Activated naive CD8-positive, alpha-beta T cell (primary cell): ENCODE results near the gene NODAL.
A peak's percentile ranks its signal among the peaks of the same experiment; 100 is the strongest.

ENCODE experiments used
- H3K27ac Mint-ChIP-seq: one replicate; pipeline ENCODE4 v1.8.0; 2021; ENCODE audit warnings: mixed read lengths
- H3K27me3 Mint-ChIP-seq: one replicate; pipeline ENCODE4 v1.8.0; 2021; ENCODE audit warnings: mixed read lengths
- H3K36me3 Mint-ChIP-seq: one replicate; pipeline ENCODE4 v1.8.0; 2021; ENCODE audit warnings: mixed read lengths
- H3K4me1 Mint-ChIP-seq: one replicate; pipeline ENCODE4 v1.8.0; 2021; ENCODE audit warnings: low read depth, mixed read lengths
- H3K4me3 Mint-ChIP-seq: one replicate; pipeline ENCODE4 v1.8.0; 2021; ENCODE audit warnings: mild to moderate bottlenecking, mixed read lengths
- H3K9me3 Mint-ChIP-seq: one replicate; pipeline ENCODE4 v1.8.0; 2021; ENCODE audit warnings: low read depth, mixed read lengths

NODAL gene

GRCh38 chr10:70430493-70431445, 10.7 kb downstream of the NODAL start:
- Mint-ChIP-seq H3K36me3 (peaks cover 2% of the 10 kb centered on the region), H3K27ac (no peak overlapping the region), H3K4me3 (no peak overlapping the region), H3K4me1 (peaks cover 22% of the 10 kb centered on the region), H3K27me3 (no peaks in the 10 kb centered on the region), H3K9me3 (no peaks in the 10 kb centered on the region)

GRCh38 chr10:70426823-70427222, 14.7 kb downstream of the NODAL start:
- Mint-ChIP-seq H3K9me3 (no peaks in the 10 kb centered on the region), H3K4me1 (peaks cover 2% of the 10 kb centered on the region), H3K27ac (no peak overlapping the region), H3K4me3 (no peak overlapping the region), H3K36me3 (peaks cover 9% of the 10 kb centered on the region), H3K27me3 (no peaks in the 10 kb centered on the region)

DNA sequence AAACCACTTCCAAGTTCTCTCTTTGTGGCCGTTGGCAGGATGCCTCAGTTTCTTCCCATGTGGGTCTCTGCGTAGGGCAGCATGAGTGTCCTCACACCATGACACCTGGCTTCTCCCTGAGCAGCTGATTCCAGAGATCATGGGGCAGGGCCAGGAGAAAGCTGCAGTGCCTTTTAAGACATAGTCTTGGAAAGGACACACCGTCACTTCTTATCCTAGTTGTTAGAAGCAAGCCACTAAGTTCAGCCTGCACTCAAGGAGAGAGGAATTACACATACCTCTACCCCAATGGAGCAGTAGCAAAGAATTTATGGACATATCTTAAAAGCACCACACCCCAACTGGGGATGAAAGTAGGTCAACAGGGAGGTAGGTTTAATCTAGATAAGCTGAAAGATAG, 16.4 kb downstream of the NODAL start:
- Mint-ChIP-seq H3K4me3 (no peak overlapping the region), H3K27ac (no peak overlapping the region), H3K27me3 (no peaks in the 10 kb centered on the region), H3K36me3 (peaks cover 9% of the 10 kb centered on the region), H3K4me1 (no peaks in the 10 kb centered on the region), H3K9me3 (no peaks in the 10 kb centered on the region)

- Mint-ChIP-seq H3K4me1 (no peaks in the 10 kb centered on the region), H3K36me3 (peaks cover 9% of the 10 kb centered on the region), H3K27ac (no peak overlapping the region), H3K4me3 (no peak overlapping the region), H3K27me3 (no peaks in the 10 kb centered on the region), H3K9me3 (no peaks in the 10 kb centered on the region)
Observed at GRCh38 chr10:70424320-70424719, 17.2 kb downstream of the NODAL start.

DNA sequence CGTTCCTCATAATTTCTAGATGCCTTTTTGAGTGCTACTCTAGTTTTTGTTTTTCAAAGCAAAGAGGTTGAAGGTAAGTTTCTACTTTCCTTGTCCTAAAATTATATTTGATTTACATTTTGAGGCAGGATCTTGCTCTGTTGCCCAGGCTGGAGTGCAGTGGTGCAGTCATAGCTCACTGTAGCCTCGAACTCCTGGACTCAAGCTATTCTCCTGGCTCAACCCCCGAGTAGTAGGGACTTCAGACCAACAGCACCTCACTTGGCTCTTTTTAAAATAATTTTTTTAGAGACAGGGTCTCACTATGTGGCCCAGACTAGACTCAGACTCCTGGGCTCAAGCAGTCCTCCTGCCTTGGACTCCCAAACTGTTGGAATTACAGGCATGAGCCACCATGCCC, 22.8 kb downstream of the NODAL start:
- Mint-ChIP-seq H3K27me3 (no peaks in the 10 kb centered on the region), H3K9me3 (no peaks in the 10 kb centered on the region), H3K4me1 (peaks cover 32% of the 10 kb centered on the region), H3K36me3 (peaks cover 10% of the 10 kb centered on the region), H3K27ac (peak overlapping the region; percentile 64), H3K4me3 (no peak overlapping the region)

GRCh38 chr10:70418229-70418628, 23.3 kb downstream of the NODAL start:
- peak overlapping the region; percentile 74 for H3K27ac Mint-ChIP-seq
- no peaks in the 10 kb centered on the region for H3K27me3 Mint-ChIP-seq
- peaks cover 32% of the 10 kb centered on the region for H3K4me1 Mint-ChIP-seq
- H3K9me3 Mint-ChIP-seq, result no peaks in the 10 kb centered on the region
- H3K36me3 Mint-ChIP-seq, result peaks cover 10% of the 10 kb centered on the region
- H3K4me3 Mint-ChIP-seq, result no peak overlapping the region

- Mint-ChIP-seq H3K36me3 (peaks cover 7% of the 10 kb centered on the region), H3K4me1 (peaks cover 38% of the 10 kb centered on the region), H3K9me3 (no peaks in the 10 kb centered on the region), H3K27me3 (no peaks in the 10 kb centered on the region), H3K4me3 (no peak overlapping the region), H3K27ac (peak overlapping the region; percentile 74)
Observed at GRCh38 chr10:70417568-70417967, 23.9 kb downstream of the NODAL start.

DNA sequence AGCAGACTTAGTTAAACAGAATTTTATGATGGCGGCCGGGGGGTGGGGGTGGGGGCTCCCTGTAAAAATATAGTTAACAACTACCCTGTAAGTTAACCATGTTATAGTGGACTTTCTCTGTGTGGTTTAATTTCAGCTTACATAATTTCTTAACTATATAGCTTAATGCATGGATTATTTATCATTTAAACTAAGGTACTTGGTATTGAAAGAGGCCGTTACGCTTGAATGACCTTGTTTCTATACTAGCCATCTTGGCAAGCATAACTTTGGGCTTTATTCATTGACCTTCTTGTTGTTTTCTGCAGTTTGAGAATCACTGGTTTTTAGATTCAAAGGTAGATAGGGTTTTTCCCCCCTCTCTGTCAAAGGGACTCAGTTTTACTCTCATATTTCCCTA, 29.1 kb downstream of the NODAL start:
- H3K27me3 Mint-ChIP-seq, result no peaks in the 10 kb centered on the region
- H3K36me3 Mint-ChIP-seq, result peaks cover 8% of the 10 kb centered on the region
- no peak overlapping the region for H3K4me3 Mint-ChIP-seq
- H3K9me3 Mint-ChIP-seq, result no peaks in the 10 kb centered on the region
- H3K27ac Mint-ChIP-seq, result peak overlapping the region; percentile 46
- H3K4me1 Mint-ChIP-seq, result peaks cover 64% of the 10 kb centered on the region

- Mint-ChIP-seq H3K27ac (no peak overlapping the region), H3K36me3 (peaks cover 5% of the 10 kb centered on the region), H3K27me3 (no peaks in the 10 kb centered on the region), H3K4me1 (peaks cover 62% of the 10 kb centered on the region), H3K4me3 (no peak overlapping the region), H3K9me3 (no peaks in the 10 kb centered on the region)
Observed at GRCh38 chr10:70410608-70411007, 30.9 kb downstream of the NODAL start.

GRCh38 chr10:70409772-70410171, 31.7 kb downstream of the NODAL start:
- H3K27ac Mint-ChIP-seq, result no peak overlapping the region
- H3K36me3 Mint-ChIP-seq, result peaks cover 3% of the 10 kb centered on the region
- peaks cover 65% of the 10 kb centered on the region for H3K4me1 Mint-ChIP-seq
- H3K9me3 Mint-ChIP-seq, result no peaks in the 10 kb centered on the region
- H3K27me3 Mint-ChIP-seq, result no peaks in the 10 kb centered on the region
- H3K4me3 Mint-ChIP-seq, result no peak overlapping the region

GRCh38 chr10:70405037-70405824, 36.2 kb downstream of the NODAL start:
- Mint-ChIP-seq H3K4me3 (peak overlapping the region; percentile 97), H3K27ac (peak overlapping the region; percentile 93), H3K27me3 (no peaks in the 10 kb centered on the region), H3K36me3 (peaks cover 3% of the 10 kb centered on the region), H3K4me1 (peaks cover 48% of the 10 kb centered on the region), H3K9me3 (no peaks in the 10 kb centered on the region)

DNA sequence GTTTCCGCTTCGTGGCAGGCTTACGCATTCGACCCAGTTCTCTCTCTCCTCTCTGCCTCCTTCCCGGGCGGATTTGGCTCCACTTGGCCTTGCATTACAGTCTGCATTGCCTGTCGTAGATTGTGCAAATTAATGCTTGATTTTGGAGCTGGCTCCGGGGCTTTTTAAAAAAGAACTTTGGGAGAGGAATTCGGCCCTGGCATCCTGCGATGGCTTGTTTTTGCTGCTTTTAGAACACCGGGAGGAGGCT, 36.8 kb downstream of the NODAL start:
- Mint-ChIP-seq H3K27me3 (no peaks in the 10 kb centered on the region), H3K4me1 (peaks cover 46% of the 10 kb centered on the region), H3K4me3 (peak overlapping the region; percentile 97), H3K9me3 (no peaks in the 10 kb centered on the region), H3K27ac (peak overlapping the region; percentile 93), H3K36me3 (peaks cover 3% of the 10 kb centered on the region)

- Mint-ChIP-seq H3K27ac (peak within 1 kb of the TSS; percentile 93), H3K9me3 (no peaks in the 10 kb centered on the region), H3K4me3 (peak within 1 kb of the TSS; percentile 97), H3K27me3 (no peaks in the 10 kb centered on the region), H3K4me1 (peaks cover 43% of the 10 kb centered on the region), H3K36me3 (peaks cover 3% of the 10 kb centered on the region)
Observed at GRCh38 chr10:70404036-70404786, 37.3 kb downstream of the NODAL start, which contains the start of gene EIF4EBP2. EIF4EBP2 (plus strand) TSS chr10:70404145; CDS start chr10:70404402, 257 bp downstream.

DNA sequence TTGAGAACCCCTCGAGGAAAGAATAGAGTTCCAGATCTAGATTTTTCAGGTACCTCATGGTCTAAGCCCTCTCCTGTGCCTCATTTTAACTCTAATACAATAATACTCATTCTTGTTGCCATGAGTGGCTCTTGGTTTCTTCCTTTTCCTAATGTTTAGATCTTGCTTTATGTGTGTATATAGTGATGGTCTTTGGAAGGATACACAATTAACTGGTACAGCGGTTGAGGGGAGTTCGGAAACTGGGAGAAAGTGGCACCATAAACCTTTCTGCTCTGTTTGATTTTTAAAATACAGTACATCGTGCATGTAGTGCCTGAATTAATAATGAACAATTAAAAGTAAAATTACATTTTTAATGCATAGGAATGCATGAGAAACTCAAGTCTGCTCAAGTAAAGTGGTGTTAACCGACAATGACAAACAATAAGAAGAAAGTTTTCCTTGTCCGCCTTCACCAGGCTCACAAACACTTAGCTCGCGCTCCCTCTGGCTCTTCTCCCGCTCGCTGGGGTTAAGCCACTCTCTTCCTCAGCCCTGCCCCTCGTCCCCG, 37.9 kb downstream of the NODAL start:
- Mint-ChIP-seq H3K4me1 (peaks cover 36% of the 10 kb centered on the region), H3K27me3 (no peaks in the 10 kb centered on the region), H3K27ac (peak overlapping the region; percentile 90), H3K4me3 (peak overlapping the region; percentile 97), H3K9me3 (no peaks in the 10 kb centered on the region), H3K36me3 (peaks cover 3% of the 10 kb centered on the region)
